K562 (cell line): ENCODE measurements around the gene CLTB. TPM values are rescaled to one million over a fixed set of nuclear protein-coding genes. Genes with fewer than 3 reads are reported as not detected.
A peak's percentile ranks its signal among the peaks of the same experiment; 100 is the strongest.

Experiments used
- C11orf30 ChIP-seq: fragments of 450-650 bp; IDR thresholded peaks from 2 replicates; pipeline ENCODE4 v1.6.1; 2016; ENCODE audit warnings: low read depth, mild to moderate bottlenecking
- CBX2 ChIP-seq: fragments of 200-600 bp; sonication (generic); IDR thresholded peaks from one replicate; pipeline ENCODE4 v1.6.1; 2012; ENCODE audit warnings: mild to moderate bottlenecking, low read length, inconsistent platforms; ENCODE audit not compliant: insufficient read depth, poor library complexity, severe bottlenecking
- ERF ChIP-seq: fragments of 450-650 bp; formaldehyde crosslinking; IDR thresholded peaks from 2 replicates; pipeline ENCODE4 v1.4.0; 2020; ENCODE audit warnings: mild to moderate bottlenecking, mixed read lengths
- FOSL1 ChIP-seq: fragments of 200-800 bp; sonication (Bioruptor generic); conservative IDR thresholded peaks from 2 replicates; pipeline ENCODE4 v1.6.1; 2016; ENCODE audit warnings: missing genetic modification characterization, missing compliant biosample characterization
- LEF1 ChIP-seq: fragments of 450-650 bp; IDR thresholded peaks from 2 replicates; pipeline ENCODE4 v1.6.1; 2016; ENCODE audit warnings: mild to moderate bottlenecking
- MXI1 ChIP-seq: IDR thresholded peaks from 2 replicates; pipeline ENCODE4 v1.6.1; 2011; ENCODE audit warnings: low read depth, mild to moderate bottlenecking, improper control_type of control experiment, low read length
- POLR2AphosphoS5 ChIP-seq: IDR thresholded peaks from 2 replicates; pipeline ENCODE4 v1.6.1; 2011; ENCODE audit warnings: mild to moderate bottlenecking, low read depth, low read length, moderate library complexity; ENCODE audit not compliant: control insufficient read depth, insufficient read depth
- PRMT5 ChIP-seq: sonication (generic); formaldehyde crosslinking; IDR thresholded peaks from 2 replicates; pipeline ENCODE4 v1.5.0; 2020; ENCODE audit warnings: missing genetic modification reagents
- RAD21 ChIP-seq, 2 experiments: fragments of 250-450 bp in 1 of 2; fragments of 450-650 bp in 1 of 2; sonication (Bioruptor Pico) in 1 of 2; formaldehyde crosslinking in 1 of 2; IDR thresholded peaks in 1 of 2; conservative IDR thresholded peaks in 1 of 2; 2 replicates each; pipeline versions ENCODE4 v1.4.0 to v1.8.0; 2020 to 2022; ENCODE audit warnings: mild to moderate bottlenecking in 2 of 2, moderate library complexity in 1 of 2
- RBBP5 ChIP-seq: fragments of 200-600 bp; sonication (generic); IDR thresholded peaks from 2 replicates; pipeline ENCODE4 v1.6.1; 2012; ENCODE audit warnings: borderline replicate concordance, mild to moderate bottlenecking, low read length, control low read depth, inconsistent platforms; ENCODE audit not compliant: insufficient read depth, poor library complexity, severe bottlenecking
- SETDB1 ChIP-seq: IDR thresholded peaks from one replicate; pipeline ENCODE4 v1.6.1; 2012; ENCODE audit warnings: low read length, control low read depth, inconsistent platforms
- SMAD1 ChIP-seq: fragments of 150-350 bp; IDR thresholded peaks from 2 replicates; pipeline ENCODE4 v1.6.1; 2014; ENCODE audit warnings: low read length, low read depth; ENCODE audit not compliant: partially characterized antibody
- ZNF23 ChIP-seq: fragments of 250-450 bp; sonication (Bioruptor Pico); IDR thresholded peaks from 2 replicates; pipeline ENCODE4 v1.4.0; 2020; ENCODE audit warnings: mild to moderate bottlenecking
- ZNF444 ChIP-seq: fragments of 250-450 bp; sonication (Bioruptor Pico); IDR thresholded peaks from 2 replicates; pipeline ENCODE4 v1.4.0; 2020; ENCODE audit warnings: mild to moderate bottlenecking, moderate library complexity
- polyA plus RNA-seq, 8 experiments: library from polyadenylated mRNA; depleted of rRNA in 4 of 8; stranded (reverse) in 5 of 8; unstranded in 3 of 8; fragments of >200 nt; fragmentation: Nextera tagmentation in 2 of 8; fragmentation: Illumina TruSeq in 1 of 8; extraction: Ambion mirVana in 2 of 8; extraction: Trizol in 1 of 8; gene quantifications; 2 replicates each; pipeline versions ENCODE4 v1.2.1 to v1.2.3, GENCODE V29; 2011 to 2014; ENCODE audit warnings: inconsistent platforms in 1 of 8, missing spikeins in 1 of 8
- total RNA-seq, 7 experiments: library from RNA; depleted of rRNA in 6 of 7; stranded (reverse); fragments of >200 nt in 6 of 7; fragmentation: Illumina TruSeq in 2 of 7; extraction: Trizol in 2 of 7; gene quantifications; 2 replicates each; pipeline versions ENCODE4 v1.2.1 to v1.2.3, GENCODE V29; 2011 to 2021; ENCODE audit warnings: low replicate concordance in 1 of 7
- TF ChIP-seq, protein P1 (sequence below): IDR thresholded peaks from 2 replicates; pipeline ENCODE4 v1.6.1; 2014; ENCODE audit warnings: antibody characterized with exemption
- TF ChIP-seq, protein P2 (sequence below): fragments of 450-650 bp; formaldehyde crosslinking; IDR thresholded peaks from 2 replicates; pipeline ENCODE4 v1.4.0; 2020; ENCODE audit warnings: mild to moderate bottlenecking, moderate library complexity
- TF ChIP-seq, protein P3 (sequence below), 2 experiments: fragments of 450-650 bp; IDR thresholded peaks; 2 replicates each; pipeline ENCODE4 v1.6.1; 2016
- TF ChIP-seq, protein P4 (sequence below): sonication (generic); formaldehyde crosslinking; IDR thresholded peaks from 2 replicates; pipeline ENCODE4 v1.8.1; 2022; ENCODE audit warnings: missing genetic modification reagents
- TF ChIP-seq, protein P5 (sequence below): fragments of 450-650 bp; formaldehyde crosslinking; IDR thresholded peaks from 2 replicates; pipeline ENCODE4 v1.4.0; 2022; ENCODE audit warnings: missing genetic modification characterization
- TF ChIP-seq, protein P6 (sequence below): fragments of 450-650 bp; IDR thresholded peaks from 2 replicates; pipeline ENCODE4 v1.7.0; 2016; ENCODE audit warnings: borderline replicate concordance

CLTB gene
- total and polyA plus RNA-seq, 9 of the 15 experiments (the other 6 are each of a cell fraction or from before 2014, with no cell fraction given), result 1.8 to 117 (median 39.0) TPM

DNA sequence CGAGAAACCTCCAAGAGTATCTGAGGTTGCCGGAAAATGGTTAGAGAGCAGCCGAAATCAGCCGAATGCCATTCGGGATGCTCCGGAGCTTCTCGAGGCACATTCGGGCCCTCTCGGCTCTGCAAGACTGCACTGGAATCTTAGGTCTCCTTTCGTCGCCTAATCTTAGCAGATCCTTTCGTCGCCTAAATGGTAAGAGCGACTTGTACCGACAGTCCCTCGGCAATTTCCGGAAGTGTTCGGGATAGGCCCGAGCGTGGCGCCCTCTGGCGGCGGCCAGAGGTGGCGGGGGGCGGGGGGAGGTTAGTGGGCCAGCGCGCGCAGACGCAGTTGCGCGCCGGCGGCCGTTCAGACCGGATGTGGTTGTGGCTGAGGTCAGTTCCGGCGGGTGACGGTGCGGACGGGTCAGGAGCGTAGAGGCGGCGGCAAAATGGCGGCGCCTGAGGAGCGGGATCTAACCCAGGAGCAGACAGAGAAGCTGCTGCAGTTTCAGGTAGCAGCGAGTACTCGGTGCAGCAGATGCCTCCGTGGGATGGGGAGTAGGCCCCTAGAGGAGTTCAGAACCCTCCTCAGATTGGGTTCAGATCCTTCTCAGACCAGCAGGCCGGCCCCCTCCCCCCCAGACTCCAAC lies 31.8 kb upstream of the CLTB start, which contains the start of gene FAF2 (continued):
- TF ChIP-seq, protein P1, sequence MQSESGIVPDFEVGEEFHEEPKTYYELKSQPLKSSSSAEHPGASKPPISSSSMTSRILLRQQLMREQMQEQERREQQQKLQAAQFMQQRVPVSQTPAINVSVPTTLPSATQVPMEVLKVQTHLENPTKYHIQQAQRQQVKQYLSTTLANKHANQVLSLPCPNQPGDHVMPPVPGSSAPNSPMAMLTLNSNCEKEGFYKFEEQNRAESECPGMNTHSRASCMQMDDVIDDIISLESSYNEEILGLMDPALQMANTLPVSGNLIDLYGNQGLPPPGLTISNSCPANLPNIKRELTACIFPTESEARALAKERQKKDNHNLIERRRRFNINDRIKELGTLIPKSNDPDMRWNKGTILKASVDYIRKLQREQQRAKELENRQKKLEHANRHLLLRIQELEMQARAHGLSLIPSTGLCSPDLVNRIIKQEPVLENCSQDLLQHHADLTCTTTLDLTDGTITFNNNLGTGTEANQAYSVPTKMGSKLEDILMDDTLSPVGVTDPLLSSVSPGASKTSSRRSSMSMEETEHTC, result no peak
- TF ChIP-seq ZNF444 (CRISPR knock-in tag) (no peak), MXI1 (no peak), RAD21 (CRISPR knock-in tag; conservative IDR thresholded peaks at IDR 0.05 in 1 of 2, IDR thresholded peaks at IDR 0.05 in 1 of 2) (no peak), PRMT5 (CRISPR knock-in tag) (no peak), ZNF23 (no peak), FOSL1 (tag) (no peak), RBBP5 (no peak), ERF (CRISPR knock-in tag) (no peak), SMAD1 (no peak), LEF1 (no peak), CBX2 (no peak), C11orf30 (peak; percentile 88), SETDB1 (no peak), POLR2AphosphoS5 (peak; percentile 81)
- TF ChIP-seq, protein P2, sequence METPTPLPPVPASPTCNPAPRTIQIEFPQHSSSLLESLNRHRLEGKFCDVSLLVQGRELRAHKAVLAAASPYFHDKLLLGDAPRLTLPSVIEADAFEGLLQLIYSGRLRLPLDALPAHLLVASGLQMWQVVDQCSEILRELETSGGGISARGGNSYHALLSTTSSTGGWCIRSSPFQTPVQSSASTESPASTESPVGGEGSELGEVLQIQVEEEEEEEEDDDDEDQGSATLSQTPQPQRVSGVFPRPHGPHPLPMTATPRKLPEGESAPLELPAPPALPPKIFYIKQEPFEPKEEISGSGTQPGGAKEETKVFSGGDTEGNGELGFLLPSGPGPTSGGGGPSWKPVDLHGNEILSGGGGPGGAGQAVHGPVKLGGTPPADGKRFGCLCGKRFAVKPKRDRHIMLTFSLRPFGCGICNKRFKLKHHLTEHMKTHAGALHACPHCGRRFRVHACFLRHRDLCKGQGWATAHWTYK (CRISPR knock-in tag), result no peak
- TF ChIP-seq, protein P3, sequence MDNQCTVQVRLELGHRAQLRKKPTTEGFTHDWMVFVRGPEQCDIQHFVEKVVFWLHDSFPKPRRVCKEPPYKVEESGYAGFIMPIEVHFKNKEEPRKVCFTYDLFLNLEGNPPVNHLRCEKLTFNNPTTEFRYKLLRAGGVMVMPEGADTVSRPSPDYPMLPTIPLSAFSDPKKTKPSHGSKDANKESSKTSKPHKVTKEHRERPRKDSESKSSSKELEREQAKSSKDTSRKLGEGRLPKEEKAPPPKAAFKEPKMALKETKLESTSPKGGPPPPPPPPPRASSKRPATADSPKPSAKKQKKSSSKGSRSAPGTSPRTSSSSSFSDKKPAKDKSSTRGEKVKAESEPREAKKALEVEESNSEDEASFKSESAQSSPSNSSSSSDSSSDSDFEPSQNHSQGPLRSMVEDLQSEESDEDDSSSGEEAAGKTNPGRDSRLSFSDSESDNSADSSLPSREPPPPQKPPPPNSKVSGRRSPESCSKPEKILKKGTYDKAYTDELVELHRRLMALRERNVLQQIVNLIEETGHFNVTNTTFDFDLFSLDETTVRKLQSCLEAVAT (IDR thresholded peaks at IDR 0.05), result peak in 1 of 2 experiments; percentile 94; a peak in 2 of 4 replicates
- TF ChIP-seq, protein P4, sequence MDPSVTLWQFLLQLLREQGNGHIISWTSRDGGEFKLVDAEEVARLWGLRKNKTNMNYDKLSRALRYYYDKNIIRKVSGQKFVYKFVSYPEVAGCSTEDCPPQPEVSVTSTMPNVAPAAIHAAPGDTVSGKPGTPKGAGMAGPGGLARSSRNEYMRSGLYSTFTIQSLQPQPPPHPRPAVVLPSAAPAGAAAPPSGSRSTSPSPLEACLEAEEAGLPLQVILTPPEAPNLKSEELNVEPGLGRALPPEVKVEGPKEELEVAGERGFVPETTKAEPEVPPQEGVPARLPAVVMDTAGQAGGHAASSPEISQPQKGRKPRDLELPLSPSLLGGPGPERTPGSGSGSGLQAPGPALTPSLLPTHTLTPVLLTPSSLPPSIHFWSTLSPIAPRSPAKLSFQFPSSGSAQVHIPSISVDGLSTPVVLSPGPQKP (CRISPR knock-in tag), result no peak
- TF ChIP-seq, protein P5, sequence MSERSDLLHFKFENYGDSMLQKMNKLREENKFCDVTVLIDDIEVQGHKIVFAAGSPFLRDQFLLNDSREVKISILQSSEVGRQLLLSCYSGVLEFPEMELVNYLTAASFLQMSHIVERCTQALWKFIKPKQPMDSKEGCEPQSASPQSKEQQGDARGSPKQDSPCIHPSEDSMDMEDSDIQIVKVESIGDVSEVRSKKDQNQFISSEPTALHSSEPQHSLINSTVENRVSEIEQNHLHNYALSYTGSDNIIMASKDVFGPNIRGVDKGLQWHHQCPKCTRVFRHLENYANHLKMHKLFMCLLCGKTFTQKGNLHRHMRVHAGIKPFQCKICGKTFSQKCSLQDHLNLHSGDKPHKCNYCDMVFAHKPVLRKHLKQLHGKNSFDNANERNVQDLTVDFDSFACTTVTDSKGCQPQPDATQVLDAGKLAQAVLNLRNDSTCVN, result no peak
- TF ChIP-seq, protein P6, sequence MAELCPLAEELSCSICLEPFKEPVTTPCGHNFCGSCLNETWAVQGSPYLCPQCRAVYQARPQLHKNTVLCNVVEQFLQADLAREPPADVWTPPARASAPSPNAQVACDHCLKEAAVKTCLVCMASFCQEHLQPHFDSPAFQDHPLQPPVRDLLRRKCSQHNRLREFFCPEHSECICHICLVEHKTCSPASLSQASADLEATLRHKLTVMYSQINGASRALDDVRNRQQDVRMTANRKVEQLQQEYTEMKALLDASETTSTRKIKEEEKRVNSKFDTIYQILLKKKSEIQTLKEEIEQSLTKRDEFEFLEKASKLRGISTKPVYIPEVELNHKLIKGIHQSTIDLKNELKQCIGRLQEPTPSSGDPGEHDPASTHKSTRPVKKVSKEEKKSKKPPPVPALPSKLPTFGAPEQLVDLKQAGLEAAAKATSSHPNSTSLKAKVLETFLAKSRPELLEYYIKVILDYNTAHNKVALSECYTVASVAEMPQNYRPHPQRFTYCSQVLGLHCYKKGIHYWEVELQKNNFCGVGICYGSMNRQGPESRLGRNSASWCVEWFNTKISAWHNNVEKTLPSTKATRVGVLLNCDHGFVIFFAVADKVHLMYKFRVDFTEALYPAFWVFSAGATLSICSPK, result no peak
